HG03342 (cell line): Measurements from ENCODE around the gene ATP4A.

Experiments
- ATAC-seq: cut with Tn5 transposase; IDR thresholded peaks from one replicate; pipeline ENCODE4 v1.9.1; 2021; ENCODE audit warnings: mild to moderate bottlenecking, moderate library complexity; ENCODE audit not compliant: unreplicated experiment

The ATP4A gene

GRCh38 chr19:35502751-35503150 is 60.7 kb downstream of the ATP4A start:
- ATAC-seq: no peak

GRCh38 chr19:35501684-35502083 is 61.8 kb downstream of the ATP4A start:
- no peak for ATAC-seq

- no peak for ATAC-seq
Observed at GRCh38 chr19:35500611-35501010, 62.8 kb downstream of the ATP4A start.
